UCSD-AML1 (cell line): ENCODE measurements around the gene DDX4.

Experiments used
- DNase-seq: peaks from one replicate; lab custom pipeline; 2025; ENCODE audit not compliant: unreplicated experiment; lab: John Stamatoyannopoulos, UW

The DDX4 gene

GRCh38 chr5:55820488-55820887, 82.6 kb downstream of the DDX4 start:
- DNase-seq: no peak

GRCh38 chr5:55821731-55822512, 84.1 kb downstream of the DDX4 start:
- DNase-seq: no peak

DNA sequence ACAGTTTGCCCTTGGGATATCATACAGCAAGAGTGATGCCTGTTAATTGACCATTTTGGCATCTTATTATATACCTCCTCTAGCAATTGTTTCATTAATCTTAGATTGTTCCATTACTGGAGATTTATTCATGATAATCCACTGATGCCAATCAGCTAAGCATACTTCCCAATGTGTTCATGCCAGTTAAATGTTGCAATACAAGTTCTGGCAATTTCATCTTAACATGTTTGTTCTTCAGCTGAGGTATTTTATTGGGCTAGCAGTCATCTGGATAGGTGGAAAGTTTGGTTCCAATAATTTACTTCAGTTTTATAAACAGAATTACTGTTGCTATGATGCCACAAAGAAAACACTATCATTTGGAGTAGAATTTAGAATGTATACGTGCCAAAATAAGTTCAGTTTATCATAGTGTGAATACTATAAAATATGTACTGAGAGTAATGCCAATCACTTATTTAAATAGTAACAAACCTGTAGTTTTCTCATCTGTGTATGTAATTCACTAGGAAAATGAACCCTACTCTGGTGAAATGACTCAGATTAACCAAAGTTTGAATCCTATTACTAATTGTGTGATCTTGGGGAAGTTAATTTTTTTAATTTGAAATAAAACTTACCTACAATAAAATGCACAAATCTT, 85.4 kb downstream of the DDX4 start:
- no peak for DNase-seq

DNA sequence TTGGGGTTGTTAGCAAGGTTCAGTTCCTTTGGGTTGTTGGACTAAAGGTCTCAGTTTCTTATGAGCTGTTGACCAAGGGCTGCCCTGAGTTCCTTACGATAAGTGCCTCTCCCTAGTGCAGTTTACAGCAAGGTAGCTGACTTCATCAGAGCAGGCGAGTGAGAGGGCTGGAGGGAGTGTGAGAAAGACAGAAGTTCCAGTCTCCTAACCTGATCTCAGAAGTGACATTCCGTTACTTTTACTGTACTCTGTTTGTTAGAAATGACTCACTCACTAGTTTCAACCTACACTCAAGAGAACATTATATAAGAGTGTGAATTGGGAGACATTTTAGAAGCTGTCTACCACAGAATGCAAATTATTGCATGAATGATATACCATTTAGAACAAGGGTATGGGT, 92.1 kb downstream of the DDX4 start:
- DNase-seq: no peak

DNA sequence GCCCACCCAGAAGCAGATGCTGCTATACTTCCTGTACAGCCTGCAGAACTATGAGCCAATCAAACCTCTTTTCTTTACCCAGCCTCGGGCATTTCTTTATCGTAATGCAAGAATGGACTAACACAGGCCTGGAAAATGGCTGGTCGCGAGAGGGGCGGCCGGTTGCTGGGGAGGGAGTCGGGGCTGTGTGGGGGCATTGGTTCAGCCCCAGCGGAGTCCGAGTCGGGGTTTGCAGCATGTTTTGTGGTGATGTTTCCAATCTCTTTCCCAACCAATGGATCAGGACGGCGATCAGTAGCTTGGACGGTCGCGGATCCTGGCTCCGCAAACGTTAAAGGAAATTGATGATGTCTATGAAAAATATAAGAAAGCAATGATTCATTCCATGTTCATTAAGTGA, 94.6 kb downstream of the DDX4 start:
- DNase-seq: no peak

- DNase-seq: no peak
These were observed 98.3 kb downstream of the DDX4 start for GRCh38 chr5:55836191-55836590.

- DNase-seq: no peak
These were observed 104.1 kb downstream of the DDX4 start for GRCh38 chr5:55841976-55842375.

DNA sequence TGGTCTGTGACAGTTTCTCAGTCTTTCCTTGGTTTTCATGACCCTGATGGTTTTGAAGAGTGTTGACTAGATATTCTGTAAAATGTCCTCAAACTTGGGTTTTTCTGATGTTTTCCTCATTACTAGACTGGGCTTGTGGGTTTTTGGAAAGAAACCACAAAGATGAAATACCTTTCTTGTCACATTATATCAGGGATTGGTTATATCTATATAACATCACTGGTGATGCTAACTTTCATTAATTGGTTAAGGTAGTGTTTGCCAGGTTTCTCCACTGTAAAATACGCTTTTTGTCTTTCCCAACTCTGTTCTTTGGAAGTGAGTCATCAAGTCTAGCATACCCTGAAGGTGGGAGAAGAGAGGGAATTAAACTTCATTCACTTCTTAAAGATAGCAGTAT, 110.0 kb downstream of the DDX4 start:
- DNase-seq: no peak

DNA sequence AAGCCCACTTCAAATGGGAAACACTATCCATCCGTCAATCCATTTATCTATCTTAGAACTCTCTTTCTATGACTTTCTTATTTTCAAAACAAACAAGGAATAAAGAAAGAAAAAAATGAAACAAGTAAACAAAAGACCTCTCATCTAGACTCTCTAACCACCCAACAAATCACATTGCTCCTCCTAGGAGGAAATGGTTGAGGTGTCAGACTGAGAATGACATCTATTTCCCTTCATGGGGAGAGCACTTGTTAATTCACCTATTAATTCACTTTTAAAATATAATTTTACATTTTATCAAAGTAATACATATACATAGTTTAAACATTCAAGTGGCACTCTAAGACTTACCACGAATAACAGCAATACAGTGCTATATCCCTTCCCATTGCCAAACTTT, 110.9 kb downstream of the DDX4 start:
- no peak for DNase-seq

- DNase-seq: no peak
These were observed 113.2 kb downstream of the DDX4 start, which contains the start of gene IL31RA for GRCh38 chr5:55850839-55851674. IL31RA (plus strand) TSS chr5:55851357; CDS start chr5:55851571, 214 bp downstream.

GRCh38 chr5:55851675-55851979, 113.8 kb downstream of the DDX4 start:
- DNase-seq: no peak

DNA sequence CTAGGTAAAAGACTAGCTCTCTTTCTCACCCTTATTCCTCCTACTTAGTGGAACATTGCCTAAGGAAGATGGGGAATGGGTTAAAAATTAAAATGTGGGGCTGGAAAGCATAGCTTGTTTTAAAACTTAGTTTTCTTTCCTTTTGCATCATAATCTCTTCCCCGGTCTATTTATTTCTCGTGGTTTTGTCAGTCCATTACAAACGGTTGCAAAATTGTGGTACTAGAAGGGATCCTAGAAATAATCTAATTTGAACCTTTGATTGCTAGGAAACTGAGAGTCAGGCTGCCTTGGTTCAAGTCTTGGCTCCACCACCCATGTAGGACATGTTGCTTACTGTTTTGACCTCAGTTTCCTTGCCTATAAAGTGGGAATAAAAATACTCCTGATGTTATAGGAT, 114.6 kb downstream of the DDX4 start:
- DNase-seq: no peak

DNA sequence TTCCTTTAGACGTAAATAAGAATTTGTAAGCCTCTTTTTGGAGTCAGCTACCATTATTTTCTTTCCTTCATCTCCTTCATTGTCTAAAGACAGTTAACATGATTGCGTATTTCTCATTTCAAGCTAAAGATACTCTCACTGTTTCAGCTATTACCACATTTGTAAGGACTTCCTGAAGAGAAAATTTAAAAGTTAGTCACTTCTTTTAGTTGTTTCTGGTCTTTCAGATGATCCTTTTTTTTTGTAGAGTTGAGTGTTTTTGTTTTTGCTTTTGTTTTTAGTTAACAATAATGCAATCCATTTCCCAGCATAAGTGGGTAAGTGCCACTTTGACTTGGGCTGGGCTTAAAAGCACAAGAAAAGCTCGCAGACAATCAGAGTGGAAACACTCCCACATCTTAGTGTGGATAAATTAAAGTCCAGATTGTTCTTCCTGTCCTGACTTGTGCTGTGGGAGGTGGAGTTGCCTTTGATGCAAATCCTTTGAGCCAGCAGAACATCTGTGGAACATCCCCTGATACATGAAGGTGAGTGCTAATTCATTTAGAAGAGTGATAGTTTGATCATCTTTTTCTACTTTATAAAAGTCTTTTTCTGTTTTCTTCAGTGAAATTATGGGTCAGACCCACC, 115.3 kb downstream of the DDX4 start:
- no peak for DNase-seq

- no peak for DNase-seq
These were observed 116.0 kb downstream of the DDX4 start for GRCh38 chr5:55853818-55854217.

- DNase-seq: peak; percentile 23
These were observed 117.6 kb downstream of the DDX4 start for GRCh38 chr5:55855509-55855908.

GRCh38 chr5:55856516-55857246, 118.8 kb downstream of the DDX4 start:
- DNase-seq: no peak

- no peak for DNase-seq
These were observed 119.4 kb downstream of the DDX4 start for GRCh38 chr5:55857247-55857640.

DNA sequence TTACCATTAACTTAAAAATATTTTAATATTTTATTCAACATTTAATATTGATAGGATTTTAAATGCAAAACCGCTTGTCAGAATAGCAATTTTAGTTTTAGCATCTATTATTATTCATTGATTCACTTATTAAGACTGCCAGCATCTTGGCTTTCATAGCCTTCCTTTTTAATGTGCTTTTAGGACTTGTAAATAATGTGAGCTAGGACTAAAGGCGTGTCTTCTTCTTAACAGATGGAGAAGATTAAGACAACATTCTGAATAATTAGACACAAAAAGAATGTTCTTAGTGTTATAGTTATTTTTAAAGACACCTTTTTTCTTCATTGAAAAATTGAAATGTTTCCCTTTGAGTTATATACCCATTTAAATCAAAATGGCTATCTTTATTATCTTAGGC, 120.2 kb downstream of the DDX4 start:
- DNase-seq: no peak

DNA sequence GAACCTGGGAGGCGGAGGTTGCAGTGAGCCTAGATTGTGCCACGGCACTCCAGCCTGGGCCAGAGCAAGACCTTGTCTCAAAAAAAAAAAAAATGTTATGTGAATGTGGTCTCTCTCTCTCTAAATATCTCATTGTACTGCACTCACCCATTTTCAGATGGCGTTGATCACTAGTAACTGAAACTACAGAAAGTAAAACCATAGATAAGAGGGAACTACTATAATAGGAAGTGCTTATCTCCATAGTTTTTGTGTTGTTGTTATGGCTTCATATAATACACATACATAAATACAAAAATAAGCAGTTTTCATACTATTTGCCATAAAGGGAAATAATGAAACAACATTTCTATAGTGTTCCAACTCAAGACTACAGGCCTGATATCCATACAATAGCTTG, 122.4 kb downstream of the DDX4 start:
- DNase-seq: no peak

- no peak for DNase-seq
These were observed 122.8 kb downstream of the DDX4 start for GRCh38 chr5:55860709-55861108.
